ENCODE data around the gene CACNA1A. TPM values are rescaled to one million over a fixed set of nuclear protein-coding genes. Genes with fewer than 3 reads are reported as not detected.

Gene CACNA1A
- polyA plus RNA-seq, 1 donor (not counting 4 experiments of a cell fraction or from before 2014, with no cell fraction given): not detected

- no peak overlapping the region for H2AFZ ChIP-seq (ENCODE audit: control insufficient read depth, low read length)
- FAIRE-seq (no peak), DNase-seq (ENCODE audit: low read depth, low spot score) (no peak)
- H3K27ac ChIP-seq (ENCODE audit: control insufficient read depth, insufficient read depth, low read length): no peak overlapping the region
- dilution Hi-C loops (cut with MboI; ENCODE audit: extremely low pct_ligation_motif_present, low sequenced_read_pairs): no loop called here
- H3K4me2 ChIP-seq (ENCODE audit: control insufficient read depth, extremely low read depth, insufficient read depth, low read depth, low read length): no peak overlapping the region
- H3K4me3 ChIP-seq (ENCODE audit: control insufficient read depth in 2 of 3, extremely low read depth in 1 of 3, insufficient read depth in 2 of 3, low read depth in 1 of 3, low read length in 3 of 3): no peak overlapping the region
- H3K9me1 ChIP-seq (ENCODE audit: control insufficient read depth, extremely low read depth, insufficient read depth, low read length): no peaks in the 10 kb centered on the region
- H4K20me1 ChIP-seq (ENCODE audit: control insufficient read depth, extremely low read depth, insufficient read depth, low read length): no peaks in the 10 kb centered on the region
- no peaks in the 10 kb centered on the region for H3K9me3 ChIP-seq (ENCODE audit: control insufficient read depth, low read depth, low read length)
- H3K27me3 ChIP-seq (ENCODE audit: control insufficient read depth, extremely low read depth, insufficient read depth, low read length): no peaks in the 10 kb centered on the region
- TF ChIP-seq EZH2 (IDR thresholded peaks at IDR 0.05; ENCODE audit: low read length): no peak
- TF ChIP-seq, protein P1, sequence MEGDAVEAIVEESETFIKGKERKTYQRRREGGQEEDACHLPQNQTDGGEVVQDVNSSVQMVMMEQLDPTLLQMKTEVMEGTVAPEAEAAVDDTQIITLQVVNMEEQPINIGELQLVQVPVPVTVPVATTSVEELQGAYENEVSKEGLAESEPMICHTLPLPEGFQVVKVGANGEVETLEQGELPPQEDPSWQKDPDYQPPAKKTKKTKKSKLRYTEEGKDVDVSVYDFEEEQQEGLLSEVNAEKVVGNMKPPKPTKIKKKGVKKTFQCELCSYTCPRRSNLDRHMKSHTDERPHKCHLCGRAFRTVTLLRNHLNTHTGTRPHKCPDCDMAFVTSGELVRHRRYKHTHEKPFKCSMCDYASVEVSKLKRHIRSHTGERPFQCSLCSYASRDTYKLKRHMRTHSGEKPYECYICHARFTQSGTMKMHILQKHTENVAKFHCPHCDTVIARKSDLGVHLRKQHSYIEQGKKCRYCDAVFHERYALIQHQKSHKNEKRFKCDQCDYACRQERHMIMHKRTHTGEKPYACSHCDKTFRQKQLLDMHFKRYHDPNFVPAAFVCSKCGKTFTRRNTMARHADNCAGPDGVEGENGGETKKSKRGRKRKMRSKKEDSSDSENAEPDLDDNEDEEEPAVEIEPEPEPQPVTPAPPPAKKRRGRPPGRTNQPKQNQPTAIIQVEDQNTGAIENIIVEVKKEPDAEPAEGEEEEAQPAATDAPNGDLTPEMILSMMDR (optimal IDR thresholded peaks at IDR 0.05 in 1 of 3, IDR thresholded peaks at IDR 0.05 in 1 of 3, conservative IDR thresholded peaks at IDR 0.05 in 1 of 3; ENCODE audit: extremely low read depth in 1 of 3, insufficient read depth in 2 of 3, low read length in 3 of 3): no peak
- H3K9ac ChIP-seq (ENCODE audit: control insufficient read depth, extremely low read depth, insufficient read depth, low read length): no peak overlapping the region
- H3K79me2 ChIP-seq (ENCODE audit: control insufficient read depth, insufficient read depth, low read length): no peaks in the 10 kb centered on the region
- no peaks in the 10 kb centered on the region for H3K36me3 ChIP-seq (ENCODE audit: control insufficient read depth in 2 of 2, extremely low read depth in 1 of 2, insufficient read depth in 2 of 2, low read length in 2 of 2)
- no peaks in the 10 kb centered on the region for H3K4me1 ChIP-seq (ENCODE audit: control insufficient read depth, extremely low read depth, insufficient read depth, low read length)
Measured at GRCh38 chr19:13343514-13343913, 162.8 kb downstream of the CACNA1A start.

- H3K9me3 ChIP-seq (ENCODE audit: control insufficient read depth, low read depth, low read length): no peaks in the 10 kb centered on the region
- H4K20me1 ChIP-seq (ENCODE audit: control insufficient read depth, extremely low read depth, insufficient read depth, low read length): no peaks in the 10 kb centered on the region
- dilution Hi-C loops (cut with MboI; ENCODE audit: extremely low pct_ligation_motif_present, low sequenced_read_pairs): no loop called here
- no peak for FAIRE-seq
- no peaks in the 10 kb centered on the region for H3K9me1 ChIP-seq (ENCODE audit: control insufficient read depth, extremely low read depth, insufficient read depth, low read length)
- TF ChIP-seq, protein P1 (optimal IDR thresholded peaks at IDR 0.05 in 1 of 3, IDR thresholded peaks at IDR 0.05 in 1 of 3, conservative IDR thresholded peaks at IDR 0.05 in 1 of 3; ENCODE audit: extremely low read depth in 1 of 3, insufficient read depth in 2 of 3, low read length in 3 of 3): no peak
- no peak for TF ChIP-seq EZH2 (IDR thresholded peaks at IDR 0.05; ENCODE audit: low read length)
- no peaks in the 10 kb centered on the region for H3K27me3 ChIP-seq (ENCODE audit: control insufficient read depth, extremely low read depth, insufficient read depth, low read length)
- H3K79me2 ChIP-seq (ENCODE audit: control insufficient read depth, insufficient read depth, low read length): no peaks in the 10 kb centered on the region
- H2AFZ ChIP-seq (ENCODE audit: control insufficient read depth, low read length): no peak overlapping the region
- no peak for DNase-seq (ENCODE audit: low read depth, low spot score)
- no peaks in the 10 kb centered on the region for H3K4me1 ChIP-seq (ENCODE audit: control insufficient read depth, extremely low read depth, insufficient read depth, low read length)
- no peak overlapping the region for H3K4me3 ChIP-seq (ENCODE audit: control insufficient read depth in 2 of 3, extremely low read depth in 1 of 3, insufficient read depth in 2 of 3, low read depth in 1 of 3, low read length in 3 of 3)
- no peak overlapping the region for H3K9ac ChIP-seq (ENCODE audit: control insufficient read depth, extremely low read depth, insufficient read depth, low read length)
- H3K4me2 ChIP-seq (ENCODE audit: control insufficient read depth, extremely low read depth, insufficient read depth, low read depth, low read length): no peak overlapping the region
- no peaks in the 10 kb centered on the region for H3K36me3 ChIP-seq (ENCODE audit: control insufficient read depth in 2 of 2, extremely low read depth in 1 of 2, insufficient read depth in 2 of 2, low read length in 2 of 2)
- no peak overlapping the region for H3K27ac ChIP-seq (ENCODE audit: control insufficient read depth, insufficient read depth, low read length)
Measured at GRCh38 chr19:13342672-13343071, 163.6 kb downstream of the CACNA1A start.

Data from keratinocyte (primary cell).